ENCODE results near the gene E2F7.
"Not testable (repeated sequence)": the region's sequence is repeated elsewhere in the genome, so short reads cannot be mapped to it uniquely, and the experiment has no call there.

The E2F7 gene, protein sequence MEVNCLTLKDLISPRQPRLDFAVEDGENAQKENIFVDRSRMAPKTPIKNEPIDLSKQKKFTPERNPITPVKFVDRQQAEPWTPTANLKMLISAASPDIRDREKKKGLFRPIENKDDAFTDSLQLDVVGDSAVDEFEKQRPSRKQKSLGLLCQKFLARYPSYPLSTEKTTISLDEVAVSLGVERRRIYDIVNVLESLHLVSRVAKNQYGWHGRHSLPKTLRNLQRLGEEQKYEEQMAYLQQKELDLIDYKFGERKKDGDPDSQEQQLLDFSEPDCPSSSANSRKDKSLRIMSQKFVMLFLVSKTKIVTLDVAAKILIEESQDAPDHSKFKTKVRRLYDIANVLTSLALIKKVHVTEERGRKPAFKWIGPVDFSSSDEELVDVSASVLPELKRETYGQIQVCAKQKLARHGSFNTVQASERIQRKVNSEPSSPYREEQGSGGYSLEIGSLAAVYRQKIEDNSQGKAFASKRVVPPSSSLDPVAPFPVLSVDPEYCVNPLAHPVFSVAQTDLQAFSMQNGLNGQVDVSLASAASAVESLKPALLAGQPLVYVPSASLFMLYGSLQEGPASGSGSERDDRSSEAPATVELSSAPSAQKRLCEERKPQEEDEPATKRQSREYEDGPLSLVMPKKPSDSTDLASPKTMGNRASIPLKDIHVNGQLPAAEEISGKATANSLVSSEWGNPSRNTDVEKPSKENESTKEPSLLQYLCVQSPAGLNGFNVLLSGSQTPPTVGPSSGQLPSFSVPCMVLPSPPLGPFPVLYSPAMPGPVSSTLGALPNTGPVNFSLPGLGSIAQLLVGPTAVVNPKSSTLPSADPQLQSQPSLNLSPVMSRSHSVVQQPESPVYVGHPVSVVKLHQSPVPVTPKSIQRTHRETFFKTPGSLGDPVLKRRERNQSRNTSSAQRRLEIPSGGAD

DNA sequence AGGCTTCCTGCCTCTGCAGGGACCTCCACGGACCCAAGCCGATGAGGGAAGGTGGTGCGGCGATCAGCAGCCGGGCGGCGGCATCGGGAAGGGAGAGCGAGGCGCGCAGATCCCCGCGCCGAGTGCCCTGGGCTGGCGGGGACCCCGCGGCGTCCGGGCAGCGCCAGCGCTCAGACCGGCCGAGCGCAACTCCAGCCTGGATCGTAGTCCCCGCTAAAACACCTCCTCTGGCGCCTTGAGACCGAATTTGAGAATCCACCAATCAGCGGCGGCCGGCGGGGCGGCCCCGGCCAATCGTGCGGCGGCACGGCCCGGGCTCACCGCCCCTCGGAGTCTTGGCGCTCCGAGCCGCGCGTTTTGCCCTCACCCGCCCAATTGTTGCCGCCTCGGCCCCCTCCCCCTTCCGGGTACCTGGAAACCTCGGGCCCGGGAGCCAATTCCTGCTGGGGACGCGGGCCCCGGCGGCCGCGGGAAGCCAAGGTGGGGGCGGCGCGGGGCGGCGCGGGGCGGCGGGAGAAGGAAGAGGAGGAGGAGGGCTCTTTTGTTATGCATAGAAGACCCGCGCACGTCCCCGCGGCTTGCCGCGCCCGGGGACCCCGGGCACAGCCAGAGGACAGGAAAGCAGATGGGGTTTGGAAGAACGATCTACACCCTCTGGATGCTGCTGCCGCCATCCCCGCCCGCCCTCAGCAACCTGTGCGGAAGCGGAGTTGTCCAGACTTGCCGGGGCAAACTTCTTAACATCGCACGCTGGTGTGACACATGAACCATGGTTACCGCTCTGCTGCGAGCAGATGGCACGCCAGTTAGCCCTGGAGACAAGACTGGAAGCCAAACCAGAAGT, at the start of gene E2F7:
Gene E2F7 (minus strand): TSS at position 209 of the 844 bp plus-strand sequence. CDS start 934 bp downstream, outside the sequence.
- peak; percentile 95 for DNase-seq

DNA sequence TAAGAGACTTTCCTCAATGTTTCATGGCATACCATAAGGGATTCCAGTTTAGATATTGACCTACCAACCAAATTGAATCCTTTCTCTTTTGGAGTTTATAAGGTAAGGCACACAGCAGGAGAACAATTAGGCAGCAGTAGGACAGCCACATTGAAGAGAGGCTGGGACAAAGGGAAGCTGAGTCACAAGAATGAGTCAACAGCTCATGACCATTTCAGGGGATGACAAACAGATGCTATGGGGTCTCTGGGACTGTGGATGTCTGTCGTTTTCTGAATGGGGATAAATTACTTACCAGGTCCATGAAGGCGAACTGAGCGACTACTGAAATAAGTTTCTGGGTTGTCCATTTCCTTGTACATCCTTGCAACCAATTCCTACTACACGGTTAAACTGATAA, 48.6 kb upstream of the E2F7 start:
- no peak for DNase-seq

DNA sequence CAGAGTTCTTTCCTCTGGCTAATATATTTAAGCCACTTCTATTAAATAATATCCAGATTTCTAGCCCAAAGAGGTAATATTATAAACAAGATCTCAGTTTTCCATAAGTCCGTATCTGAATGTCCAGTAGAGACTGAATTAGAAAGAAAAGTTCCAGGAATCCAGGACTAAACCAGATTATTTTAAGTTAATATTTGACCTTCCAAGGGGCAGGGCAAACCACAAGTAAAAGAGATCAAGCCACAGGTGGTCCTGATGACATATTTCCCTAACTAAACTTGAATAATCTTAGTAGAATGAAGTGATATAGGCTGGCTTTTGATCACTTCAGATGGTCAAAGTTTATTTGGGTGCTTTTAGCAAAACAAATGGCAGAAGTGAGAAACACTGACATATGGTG, 43.3 kb upstream of the E2F7 start:
- no peak for DNase-seq

DNA sequence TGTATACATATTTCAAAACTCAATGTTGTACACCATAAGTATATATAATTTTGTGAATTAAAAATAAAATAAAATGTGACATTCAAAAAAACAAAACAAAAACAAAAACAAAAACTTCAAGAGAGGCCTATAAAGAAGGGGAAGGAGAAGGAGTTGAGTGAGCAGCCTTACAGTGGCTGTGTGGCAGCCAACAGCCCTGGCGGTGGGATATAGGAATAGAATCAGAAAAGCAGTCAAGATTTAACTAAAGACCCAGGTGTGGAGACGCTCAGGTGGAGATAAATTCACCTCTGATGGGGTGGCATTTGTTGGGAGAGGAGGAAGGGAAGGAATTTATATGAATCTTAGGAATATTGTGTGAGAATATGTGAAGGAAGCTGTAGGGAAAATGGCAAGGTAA, 41.8 kb upstream of the E2F7 start:
- no peak for DNase-seq

DNA sequence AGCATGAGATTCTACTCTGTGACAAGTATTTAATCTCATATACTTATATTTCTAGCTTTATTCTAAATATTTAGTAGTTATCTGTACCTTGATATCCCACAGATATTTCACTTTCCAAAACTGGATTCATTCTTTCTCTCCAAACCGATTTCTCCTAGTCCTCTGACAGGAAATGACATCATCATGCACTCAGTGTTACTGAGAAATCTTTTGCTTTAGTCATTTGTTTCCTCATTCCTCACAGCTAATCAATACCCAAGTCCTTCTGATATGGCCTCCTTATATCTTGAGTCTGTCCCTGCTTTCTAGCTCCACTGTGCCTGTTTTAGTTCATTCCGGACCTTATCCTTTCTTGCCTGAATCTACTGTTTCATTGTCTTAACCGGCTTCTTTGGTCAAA, 39.4 kb upstream of the E2F7 start:
- no peak for DNase-seq

DNA sequence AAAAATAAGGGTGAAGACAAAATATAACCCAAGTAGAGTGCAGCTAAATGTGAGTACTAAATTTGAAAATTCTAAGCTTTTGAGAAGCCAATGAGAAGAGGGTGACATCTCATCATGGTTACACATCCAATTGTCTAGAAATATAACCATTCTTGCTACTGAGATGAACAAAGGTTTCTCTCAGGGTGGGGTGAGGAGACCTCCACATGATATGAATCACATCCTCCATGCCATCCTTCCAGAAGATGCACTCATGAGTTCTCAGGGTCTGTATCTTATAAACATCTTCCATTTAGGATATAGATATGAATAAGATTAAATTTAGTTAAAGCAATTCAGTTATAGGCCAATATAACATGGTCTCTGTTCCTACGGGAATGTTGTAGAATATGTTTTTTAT, 38.9 kb upstream of the E2F7 start:
- no peak for DNase-seq

DNA sequence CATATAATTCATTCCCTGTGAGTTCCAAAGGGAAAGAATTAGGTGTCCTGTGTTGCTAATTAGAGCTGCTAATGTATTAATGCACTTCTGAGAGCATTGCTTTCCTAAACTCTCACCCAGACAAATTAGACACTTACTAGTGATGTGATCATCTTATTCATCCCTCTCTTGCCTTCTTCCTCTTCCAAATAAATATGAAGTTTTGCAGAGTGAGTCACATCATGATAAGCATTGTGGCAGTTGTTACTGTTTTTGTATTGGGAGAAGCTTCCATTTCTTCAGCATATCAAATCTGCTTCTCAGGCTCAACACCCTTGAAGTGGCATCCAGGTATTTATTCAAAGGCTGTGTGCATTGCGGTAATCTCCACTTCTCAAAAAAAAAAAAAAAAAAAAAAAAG, 37.3 kb upstream of the E2F7 start:
- no peak for DNase-seq

DNA sequence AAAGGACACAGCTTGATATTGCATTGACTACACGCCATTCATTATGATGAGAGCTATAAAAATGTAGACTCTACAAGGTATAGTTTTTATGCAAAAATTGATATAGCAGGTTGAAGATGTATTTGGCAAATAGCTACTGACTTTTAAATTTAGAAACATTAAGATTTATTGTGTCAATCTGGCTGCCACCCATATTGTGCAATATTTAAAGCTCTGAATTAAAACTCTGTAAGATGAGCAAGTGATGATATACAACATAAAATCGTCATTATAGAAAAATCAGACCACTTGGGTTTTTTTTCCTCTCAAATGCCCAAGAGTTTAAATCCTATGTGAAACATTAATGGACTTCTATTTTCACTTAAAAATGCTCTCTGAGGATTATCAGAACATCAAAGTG, 36.8 kb upstream of the E2F7 start:
- no peak for DNase-seq

DNA sequence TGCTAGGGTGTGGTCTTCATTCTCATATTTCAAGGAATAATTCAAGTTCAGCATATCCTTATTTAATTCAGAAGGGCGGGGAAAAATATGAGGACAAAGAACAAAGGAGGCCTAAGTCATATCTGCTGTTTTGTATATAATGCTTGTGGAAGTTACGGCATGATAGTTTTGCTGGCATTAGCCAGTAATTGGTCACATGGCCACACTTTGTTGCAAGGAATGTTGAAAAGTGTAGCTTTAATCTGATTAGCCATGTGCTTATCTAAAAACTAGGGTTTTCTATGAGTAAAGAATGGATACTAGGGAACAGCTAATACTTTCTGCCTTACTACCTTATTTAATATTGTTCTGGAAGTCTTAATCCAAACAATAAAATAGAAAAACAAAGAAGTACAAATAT, 34.4 kb upstream of the E2F7 start:
- no peak for DNase-seq

DNA sequence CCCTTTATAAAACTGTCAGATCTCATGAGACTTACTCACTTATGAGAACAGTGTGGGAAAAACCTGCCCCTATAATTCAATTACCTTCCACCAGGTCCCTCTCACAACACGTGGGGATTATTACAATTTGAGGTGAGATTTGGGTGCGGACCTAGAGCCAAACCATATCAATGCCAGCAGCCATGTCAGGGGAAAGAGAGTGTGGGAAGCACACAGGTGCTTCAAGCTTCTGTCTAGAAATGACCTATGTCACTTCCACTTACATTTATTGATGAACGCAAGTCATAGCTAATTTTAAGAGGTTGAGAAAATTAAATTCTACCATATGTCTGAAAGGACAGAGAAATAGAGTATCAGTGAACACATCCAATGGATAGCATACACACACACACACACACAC, 32.5 kb upstream of the E2F7 start:
- DNase-seq, result no peak

DNA sequence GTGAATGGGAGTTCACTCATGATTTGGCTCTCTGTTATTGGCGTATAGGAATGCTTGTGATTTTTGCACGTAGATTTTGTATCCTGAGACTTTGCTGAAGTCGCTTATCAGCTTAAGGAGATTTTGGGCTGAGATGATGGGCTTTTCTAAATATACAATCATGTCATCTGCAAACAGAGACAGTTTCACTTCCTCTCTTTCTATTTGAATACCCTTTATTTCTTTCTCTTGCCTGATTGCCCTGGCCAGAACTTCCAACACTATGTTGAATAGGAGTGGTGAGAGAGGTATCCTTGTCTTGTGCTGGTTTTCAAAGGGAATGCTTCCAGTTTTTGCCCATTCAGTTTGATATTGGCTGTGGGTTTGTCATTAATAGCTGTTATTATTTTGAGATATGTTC, 26.9 kb upstream of the E2F7 start:
- DNase-seq, result not testable (repeated sequence)

DNA sequence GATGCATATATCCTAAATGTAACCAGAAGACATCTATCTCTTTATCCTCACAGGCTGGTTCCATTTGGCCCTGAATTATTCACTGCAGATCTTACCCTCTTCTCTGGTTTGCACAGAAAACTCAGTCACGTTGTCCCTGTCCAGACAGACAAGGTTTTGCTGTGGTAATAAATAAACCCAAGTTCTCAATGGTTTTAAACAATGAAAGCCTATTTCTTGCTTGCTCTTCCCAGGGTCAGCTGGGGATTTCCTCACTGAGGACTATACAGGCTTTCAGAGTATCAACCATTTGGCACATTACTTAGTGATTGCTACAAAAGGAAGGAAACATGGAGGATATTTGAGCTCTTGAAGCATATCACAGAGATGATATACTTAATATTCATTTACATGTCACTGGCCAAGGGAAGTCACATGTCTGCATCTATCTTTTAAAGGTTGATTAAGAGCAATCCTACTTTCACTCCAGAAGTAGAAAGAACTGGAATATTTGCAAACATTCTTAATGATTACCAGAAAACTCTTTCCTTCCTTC, 24.4 kb upstream of the E2F7 start:
- no peak for DNase-seq

DNA sequence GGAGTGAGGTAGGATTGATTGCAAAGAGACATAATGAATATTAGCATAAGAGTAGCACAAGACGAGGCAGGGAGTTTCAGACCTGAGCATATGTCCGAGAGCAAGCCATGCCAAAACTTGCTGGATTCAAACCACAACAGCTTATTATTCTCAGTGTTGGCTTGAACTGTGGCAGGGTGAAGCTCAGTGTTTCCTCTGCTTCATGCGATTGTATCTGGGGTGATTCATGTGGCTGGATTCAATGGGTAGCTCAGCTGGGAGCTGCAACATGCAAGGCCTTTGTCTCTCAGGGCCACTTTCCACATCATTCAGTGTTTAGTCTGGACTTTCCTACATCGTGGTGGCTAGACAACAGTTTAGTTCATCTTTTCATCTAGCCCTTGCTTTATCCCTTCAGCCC, 22.1 kb upstream of the E2F7 start:
- no peak for DNase-seq

DNA sequence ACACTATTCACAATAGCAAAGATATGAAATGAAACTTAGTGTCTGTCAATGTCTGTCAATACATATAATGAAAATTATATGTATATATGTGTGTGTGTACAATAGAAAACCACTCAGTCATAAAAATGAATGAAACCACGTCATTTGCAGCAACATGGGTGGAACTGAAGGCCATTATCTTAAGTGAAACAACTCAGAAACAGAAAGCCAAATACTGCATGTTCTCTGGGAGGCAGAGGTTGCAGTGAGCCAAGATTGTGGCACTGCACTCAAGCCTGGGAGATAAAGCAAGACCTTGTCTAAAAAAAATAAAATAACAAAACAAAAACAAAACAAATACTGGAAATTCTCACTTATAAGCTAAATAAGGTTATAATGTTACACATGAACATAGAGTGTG, 16.7 kb upstream of the E2F7 start:
- no peak for DNase-seq

DNA sequence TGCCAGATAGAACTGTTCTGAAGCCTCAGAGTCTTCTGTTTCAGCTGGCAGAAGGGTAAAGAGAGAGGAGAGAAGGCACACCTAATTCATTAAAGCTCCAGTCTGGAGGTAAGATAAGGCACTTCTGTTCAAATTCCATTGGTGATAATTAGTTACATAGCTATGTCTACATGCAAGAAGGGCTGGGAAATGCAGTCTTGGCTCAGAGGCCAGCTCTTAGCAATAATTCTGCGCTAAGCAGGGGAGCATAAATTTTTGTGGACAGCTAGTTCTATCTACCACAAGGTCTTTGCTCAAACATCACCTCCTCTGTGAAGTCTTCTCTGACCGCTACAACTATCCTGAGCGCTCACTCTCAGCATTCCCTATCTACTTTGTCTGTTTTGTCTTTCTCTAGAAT, 14.3 kb upstream of the E2F7 start:
- no peak for DNase-seq

DNA sequence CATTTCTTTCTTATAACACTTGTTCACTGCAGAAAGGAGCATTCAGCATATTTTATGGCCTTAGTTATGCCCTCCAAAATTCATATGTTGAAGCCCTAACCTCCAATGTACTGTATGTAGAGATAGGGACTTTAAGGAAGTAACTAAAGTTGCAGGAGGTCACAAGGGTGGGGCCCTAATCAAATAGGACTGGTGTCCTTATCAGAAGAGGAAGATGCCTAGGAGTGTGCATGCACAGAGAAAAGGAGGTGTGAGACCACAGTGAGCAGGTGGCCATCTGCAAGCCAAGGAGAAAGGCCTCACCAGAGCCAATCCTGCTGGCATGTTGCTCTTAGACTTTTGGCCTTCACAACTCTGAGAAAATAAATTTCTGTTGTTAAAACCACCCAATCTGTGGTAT, 12.9 kb upstream of the E2F7 start:
- no peak for DNase-seq

DNA sequence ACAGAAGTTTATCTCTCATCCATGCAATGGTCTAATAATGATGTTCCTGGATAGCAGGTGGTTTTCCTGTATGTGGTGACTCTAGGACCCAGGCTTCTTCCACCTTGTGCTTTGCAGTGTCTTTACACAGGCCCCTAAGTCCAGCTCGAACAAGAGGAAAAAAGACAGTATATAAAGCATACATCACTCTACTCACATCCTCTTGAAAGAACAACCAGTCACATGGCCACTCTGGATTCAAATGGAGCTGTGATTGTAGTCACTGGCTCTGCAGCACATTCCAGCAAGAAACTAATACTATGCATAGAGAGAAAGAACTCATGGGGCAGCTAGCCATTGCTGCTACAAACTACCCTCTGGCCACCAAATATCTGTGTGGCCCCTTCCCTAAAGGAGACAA, 11.5 kb upstream of the E2F7 start:
- DNase-seq, result no peak

DNA sequence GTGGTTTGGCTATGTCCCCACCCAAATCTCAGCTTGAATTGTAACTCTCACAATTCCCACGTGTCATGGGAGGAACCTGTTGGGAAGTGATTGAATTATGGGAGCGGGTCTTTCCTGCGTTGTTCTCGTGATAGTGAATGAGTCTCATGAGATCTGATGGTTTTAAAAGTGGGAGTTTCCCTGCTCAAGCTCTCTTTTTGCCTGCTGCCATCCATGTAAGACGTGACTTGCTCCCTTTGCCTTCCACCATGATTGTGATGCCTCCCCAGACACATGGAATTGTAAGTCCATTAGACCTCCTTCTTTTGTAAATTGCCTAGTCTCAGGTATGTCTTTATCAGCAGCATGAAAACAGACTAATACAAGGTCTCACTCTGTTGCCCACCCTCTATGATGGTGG, 8.5 kb upstream of the E2F7 start:
- not testable (repeated sequence) for DNase-seq

DNA sequence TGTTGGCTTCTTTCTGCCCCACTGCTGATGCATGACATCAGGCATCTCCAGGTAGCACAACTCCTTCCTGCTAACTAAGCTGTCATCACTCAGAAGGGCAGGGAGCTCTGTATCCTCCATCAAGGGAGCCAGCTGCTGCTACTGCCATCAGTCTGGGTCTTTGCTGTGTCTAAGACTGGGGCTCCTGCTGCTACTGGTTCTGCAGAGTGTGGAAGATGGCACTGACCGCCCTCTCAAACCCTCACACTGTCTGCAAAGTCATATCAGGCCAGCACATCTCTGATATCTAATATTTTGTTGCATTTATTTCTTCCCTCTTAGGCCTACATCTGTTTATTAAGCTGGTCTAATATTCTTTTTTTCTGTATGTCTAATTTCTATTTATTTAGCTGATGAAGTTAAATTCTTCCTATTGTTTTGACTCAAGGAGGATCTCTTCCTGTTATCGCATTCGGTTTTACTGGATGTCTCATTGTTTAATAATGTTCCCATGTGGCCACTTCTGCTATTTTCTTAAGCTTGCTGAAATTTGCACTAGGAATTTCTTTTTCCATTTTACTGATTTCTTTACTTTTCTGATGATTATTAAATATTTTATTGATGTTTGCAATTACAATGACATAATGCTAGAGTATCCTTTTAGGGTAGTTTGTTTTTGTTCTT, 7.6 kb upstream of the E2F7 start:
- no peak for DNase-seq

DNA sequence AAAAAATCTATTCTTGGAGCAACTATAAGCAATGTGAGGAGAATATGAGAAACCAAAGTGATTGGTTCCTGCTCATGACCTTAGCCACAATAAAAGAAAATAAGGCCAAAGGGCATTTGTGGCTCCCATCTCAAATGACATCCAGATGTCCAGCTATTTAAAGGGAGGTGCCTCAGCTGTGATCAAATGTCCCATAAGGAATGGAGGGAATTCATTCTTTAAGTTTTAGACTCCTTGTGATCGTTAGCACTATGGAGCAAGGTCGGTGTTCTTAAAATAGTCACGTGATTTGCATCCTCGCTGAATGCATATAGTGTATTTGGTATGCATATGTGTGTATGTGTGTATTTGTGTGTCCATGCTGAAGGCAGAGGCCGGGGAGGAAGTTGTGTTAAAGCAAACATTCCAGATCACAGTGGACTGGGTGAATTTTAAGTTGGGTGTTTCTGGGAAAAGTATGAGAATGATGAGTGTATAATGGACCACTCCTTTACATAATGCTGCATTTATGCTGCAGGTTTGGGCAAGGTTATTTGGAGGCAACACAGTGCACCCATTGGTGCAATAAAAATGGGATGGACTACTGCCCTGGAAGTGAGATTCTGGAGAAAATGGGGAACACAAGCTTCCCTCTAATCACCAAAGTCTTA, 5.6 kb upstream of the E2F7 start:
- no peak for DNase-seq

DNA sequence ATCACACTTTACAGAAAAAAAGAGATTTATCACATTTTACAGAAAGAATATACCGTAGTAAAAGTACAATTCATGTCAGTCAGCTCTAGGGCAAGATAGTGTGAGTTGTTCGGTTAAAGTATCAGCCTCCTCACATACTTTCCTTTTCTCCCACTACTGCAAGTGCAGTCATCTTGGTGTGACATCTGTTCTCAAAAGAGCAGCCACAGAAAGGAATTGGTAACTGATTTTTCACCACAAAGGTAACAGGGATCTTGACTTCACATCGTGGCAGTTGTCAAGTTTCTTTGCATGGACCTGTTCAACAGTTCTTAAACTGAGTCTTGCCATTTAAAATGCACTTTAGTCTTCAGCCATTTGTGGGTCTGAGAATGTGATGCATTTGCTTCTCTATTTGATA, 5.0 kb upstream of the E2F7 start:
- DNase-seq, result peak; percentile 6

DNA sequence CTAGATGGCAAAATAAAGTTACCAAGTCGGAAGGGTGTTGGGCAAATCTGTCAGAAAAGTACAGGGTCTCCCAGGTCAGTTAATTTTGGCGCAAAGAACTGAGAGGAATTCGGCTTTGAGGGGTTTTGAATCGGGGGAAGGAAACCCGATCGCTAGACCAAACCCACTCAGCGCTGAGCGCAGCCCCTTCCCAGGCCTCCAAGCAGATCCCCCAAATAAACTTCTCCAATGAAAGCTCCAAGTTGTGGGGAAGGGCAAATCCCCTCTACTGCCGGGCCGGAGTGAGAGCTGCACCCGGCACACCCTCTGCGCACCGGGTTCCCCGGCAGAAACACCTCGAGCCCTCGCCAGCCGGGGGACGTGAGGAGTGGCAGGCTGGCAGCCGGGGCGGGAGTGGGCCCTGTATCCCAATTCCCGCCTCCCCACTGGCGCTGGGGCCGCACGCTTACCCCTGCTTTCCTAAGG, 441 bp downstream of the E2F7 start:
- DNase-seq, result peak; percentile 29

Measured in activated CD4-positive, alpha-beta T cell treated with anti-CD3 and anti-CD28 coated beads, Interleukin-2, amount 50 U/mL, for 16 hours (primary cell).